GM21528 (cell line): Measurements from ENCODE around the gene AMPD3.

Experiments used
- ATAC-seq: cut with Tn5 transposase; IDR thresholded peaks from one replicate; pipeline ENCODE4 v1.9.1; 2021; ENCODE audit warnings: mild to moderate bottlenecking, moderate library complexity; ENCODE audit not compliant: unreplicated experiment, low FRiP score

Gene AMPD3

DNA sequence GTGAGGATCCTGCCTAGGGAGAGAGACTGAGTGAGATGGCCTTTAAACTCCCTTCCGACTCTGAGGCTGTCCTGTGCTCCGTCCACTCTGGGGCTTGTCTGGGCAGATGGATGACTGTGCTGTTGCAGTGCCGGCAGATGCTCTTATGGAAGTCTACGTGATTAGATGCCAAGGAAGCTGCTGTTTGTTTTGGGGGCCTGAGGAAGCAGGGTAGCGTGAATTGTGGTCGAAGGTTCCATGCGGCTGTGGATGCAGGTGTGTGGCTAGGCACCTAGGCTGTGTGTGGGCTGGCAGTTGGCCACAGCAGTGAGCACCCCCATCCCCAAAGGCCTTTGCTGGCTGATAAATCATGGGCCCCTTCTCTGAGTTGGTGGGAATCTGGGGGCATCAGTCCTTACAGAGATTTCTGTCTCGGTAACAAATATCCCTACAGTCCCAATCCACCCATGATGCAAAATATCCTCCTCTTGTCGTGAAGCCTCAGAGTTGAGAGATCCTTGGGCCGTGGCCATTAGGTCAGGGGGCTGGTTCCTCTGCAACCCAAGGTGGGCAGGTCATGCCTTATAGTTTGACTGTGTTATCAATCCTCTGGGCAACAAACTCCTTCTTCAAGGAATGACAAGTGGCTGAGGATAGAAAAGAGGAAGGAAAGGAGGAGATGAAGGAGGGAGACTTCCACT is 31.2 kb downstream of the AMPD3 start:
- ATAC-seq = no peak

DNA sequence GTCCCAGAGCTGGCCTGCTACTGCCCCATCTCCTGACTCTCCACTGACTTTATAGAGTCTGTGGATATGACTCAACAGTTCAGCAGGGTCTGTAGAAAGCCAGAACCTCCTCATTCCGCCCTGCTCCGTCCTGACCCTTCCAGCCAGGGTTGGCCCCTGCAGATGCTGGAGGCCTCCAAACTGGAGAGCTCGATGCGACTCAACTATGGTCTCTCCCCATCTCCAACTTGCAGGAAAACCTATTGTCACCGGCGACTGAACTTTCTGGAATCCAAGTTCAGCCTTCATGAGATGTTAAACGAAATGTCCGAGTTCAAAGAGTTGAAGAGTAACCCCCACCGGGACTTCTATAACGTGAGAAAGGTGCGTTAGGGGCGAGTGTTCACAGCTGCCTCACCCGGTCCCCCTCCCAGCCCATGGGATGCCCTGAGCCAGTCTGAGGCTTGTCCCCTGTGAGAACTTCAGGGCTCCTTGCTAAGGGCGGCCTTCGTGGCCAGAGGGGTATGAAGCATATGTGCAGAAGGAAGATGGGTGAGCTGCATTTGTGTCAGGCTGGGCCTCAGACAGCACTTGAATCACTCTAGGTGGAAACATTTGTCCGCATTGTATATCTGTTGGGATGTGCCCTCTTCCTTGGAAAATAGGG is 32.1 kb downstream of the AMPD3 start:
- no peak for ATAC-seq

DNA sequence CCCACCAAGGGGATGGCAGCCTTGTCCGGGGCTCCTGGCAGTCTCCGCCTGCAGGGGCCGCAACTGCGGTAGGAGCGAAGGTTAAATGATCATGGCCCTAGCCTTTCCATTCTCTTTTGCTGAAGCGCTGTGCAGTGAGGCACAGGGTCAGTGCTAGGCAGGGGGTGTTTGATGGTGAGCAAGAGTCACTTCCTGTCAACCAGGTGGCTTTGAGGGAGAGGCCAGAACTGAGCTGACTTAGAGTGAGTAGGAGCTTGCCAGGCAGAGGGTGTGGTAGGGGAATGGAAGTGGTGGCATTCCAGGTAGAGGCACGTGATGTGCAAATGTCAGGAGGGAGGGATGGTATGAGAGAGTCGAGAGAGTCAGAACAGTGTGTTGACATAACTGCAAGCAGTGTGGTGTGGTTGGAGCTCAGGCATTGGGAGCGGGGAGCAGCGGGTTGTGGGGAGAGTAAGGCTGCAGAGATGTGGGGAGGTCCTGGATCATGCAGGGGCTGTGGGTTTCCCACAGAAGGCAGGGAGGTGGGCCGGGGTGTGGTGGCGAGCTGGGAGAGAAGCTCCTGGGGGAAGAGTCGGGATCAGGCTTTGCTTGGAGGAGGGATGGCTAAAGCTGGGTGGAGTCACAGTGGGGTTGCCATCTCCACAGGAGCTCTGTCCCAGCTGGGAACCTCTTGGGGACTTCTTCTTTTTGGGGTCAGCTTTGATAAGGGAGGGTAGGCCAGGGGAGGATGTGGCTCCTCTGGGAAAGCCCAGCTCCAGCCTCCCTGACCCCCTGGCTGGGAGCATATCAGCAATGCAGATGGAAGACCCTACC is 33.3 kb downstream of the AMPD3 start:
- no peak for ATAC-seq

DNA sequence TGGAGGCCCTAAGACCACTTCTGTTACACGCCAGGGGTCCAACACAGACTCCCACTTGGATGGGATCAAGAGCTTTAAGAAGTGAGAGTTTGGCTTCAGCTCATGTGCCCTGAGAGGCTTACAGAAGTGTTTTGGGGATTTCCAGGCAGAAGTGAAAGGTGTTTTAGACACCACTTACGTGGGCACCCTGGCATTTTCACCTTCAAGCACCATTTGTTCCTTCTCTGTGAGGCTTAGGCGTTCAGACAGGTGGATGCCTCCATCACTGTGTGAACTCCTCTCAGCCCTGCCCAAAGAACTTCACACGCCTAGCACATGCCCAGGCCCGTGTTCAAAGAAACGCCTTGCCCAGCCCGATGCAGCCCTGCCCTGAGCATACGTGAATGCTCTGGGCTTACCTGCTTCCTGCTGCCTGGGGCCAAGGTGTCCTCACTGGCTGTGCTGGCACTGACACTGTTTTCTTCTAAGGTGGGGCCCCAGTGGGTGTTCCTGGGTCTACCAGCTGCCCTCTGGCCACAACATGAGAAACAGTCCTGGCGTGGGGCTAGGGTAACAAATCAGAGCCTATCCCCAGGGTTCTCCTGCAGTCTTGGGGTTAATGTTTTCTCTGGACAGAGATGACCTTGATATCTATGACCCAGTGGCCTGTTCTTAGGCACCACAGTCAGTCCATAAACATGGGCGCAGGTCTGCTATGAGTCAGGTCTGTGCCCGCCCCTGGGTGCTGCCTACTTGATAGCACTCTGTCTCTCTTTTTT is 34.0 kb downstream of the AMPD3 start:
- no peak for ATAC-seq

DNA sequence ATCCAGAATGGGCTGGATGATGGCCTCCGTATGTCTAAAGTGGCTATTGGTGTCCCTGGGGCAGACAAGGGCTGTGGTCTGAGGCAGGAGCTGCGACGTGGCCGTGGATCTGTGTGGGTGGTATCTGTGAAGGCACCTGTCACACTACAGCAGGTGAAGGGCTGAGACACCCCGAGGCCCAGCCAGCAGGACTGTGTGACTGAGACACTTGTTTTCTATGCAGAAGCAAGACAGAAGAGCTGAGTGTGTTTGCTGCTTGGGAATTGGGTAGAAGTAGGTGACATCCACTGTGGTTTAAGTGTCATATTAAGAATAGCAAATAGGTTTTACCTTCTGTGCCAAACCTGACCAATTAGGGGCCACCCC is 35.0 kb downstream of the AMPD3 start:
- ATAC-seq = no peak

DNA sequence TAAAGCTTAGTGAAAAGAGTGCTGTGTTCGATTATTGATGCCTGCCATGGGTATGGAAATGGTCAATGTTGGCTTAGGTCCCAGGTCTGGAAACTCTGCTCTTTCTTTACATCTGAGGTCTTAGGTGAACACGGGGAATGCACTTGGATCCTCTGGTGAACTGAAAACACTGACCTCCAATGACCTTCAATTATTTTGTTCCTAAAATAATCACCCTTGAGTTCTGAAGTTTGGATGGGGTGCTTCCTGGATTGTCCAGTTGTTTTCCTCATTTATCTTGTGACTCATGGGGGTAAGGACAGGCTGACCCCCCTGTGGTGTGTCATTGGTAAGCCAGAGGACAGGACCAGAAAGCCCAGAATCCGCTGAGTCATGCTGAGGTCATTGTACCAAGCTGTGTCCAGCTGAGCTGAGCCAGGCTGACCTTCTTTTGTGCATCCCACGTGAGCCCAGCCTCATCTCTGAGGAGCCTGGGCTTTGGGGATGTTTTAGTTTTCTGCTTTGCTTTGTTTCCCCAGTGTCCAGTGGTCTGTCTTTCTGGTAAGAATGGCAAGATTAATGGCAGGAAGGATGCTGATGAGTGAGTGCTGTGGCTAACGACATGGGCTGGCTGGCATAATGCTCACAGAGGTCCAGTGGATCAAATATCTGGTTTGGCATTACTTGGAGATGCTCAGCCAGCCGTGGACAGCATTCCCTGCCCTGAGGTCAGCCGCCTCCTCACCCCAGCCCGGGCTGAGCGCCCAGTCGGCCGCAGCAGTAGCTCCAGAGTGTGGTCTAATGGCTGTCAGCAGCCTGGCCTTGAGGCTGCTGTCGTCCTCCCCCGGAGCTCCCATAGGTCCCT is 35.6 kb downstream of the AMPD3 start:
- ATAC-seq = no peak

DNA sequence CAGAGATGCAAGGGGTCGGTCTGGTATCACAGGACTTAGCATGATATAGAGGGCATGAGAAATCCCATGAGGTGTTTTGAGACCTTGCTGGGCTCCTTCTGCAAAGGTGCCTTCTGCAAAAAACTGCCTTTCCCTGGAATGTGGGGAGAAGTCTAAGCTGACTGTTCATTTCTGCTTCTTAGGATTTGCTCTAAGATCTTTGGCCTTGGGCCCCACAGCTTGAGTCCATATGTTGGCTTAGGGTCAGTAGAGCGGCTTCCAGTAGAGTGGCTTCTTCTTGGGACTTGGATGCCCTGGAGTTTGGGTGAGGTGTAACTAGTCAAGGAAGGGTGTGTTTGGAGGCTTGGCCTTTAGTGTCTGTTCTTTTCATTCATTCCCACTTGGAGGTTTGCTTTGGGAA is 37.0 kb downstream of the AMPD3 start:
- no peak for ATAC-seq

DNA sequence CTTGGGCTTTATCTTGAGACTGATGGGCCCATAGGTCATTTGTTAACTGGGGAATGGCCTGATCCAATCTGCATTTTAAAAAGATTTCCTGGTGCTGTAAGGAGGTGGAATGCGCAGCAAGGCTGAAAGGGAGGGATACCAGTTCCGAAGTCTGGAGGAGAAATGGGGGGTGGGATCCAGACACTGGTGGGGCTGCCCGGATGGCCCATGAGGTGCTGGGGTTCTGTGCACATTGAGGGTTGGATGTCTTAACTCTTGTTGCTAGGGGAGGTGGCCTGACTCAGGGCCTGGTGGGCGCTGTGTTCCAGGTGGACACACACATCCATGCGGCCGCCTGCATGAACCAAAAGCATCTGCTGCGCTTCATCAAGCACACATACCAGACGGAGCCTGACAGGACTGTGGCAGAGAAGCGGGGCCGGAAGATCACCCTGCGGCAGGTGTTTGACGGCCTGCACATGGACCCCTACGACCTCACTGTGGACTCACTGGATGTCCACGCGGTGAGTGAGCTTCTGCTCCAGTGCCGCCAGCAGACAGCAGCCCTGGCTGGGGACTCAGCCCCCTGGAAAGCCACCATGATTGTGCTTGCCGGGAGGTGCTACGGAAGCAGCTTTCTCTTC is 38.1 kb downstream of the AMPD3 start:
- ATAC-seq = no peak

DNA sequence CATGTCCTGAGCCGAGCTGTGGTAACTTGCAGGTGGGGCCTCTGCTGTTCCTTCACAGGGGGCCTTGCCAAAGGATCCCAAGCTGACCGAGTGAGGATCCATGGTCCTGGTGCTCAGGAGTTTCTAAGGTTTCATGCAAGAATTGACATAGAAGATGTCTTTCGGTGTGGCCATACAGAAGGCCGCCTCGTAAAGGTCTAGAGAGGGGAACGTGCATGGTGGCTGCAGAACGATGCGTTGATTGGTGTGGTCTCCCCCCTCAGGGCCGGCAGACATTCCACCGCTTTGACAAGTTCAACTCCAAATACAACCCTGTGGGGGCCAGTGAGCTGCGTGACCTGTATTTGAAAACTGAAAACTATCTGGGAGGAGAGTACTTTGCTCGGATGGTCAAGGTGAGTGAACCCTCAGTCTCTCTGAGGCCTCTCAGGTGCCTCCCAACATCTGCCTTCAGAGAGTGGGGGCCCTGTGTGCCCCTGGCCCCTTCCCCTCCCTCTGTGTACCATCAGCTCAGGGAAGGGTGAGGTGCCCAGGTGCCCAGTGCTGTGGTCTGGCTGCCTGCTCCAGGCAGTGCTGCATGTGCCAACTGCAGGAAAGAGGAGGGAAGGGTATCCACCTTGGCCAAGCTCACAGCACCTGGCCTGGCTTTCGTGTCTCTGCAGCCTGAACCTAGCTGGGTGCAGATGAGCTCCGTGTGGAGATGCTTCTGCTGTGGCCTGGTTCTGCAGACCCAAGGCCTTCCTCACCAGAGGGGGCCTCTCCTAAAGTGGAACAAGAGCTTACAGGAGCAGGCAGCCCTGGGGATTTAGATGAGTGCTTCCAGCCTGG is 39.8 kb downstream of the AMPD3 start:
- ATAC-seq = no peak

DNA sequence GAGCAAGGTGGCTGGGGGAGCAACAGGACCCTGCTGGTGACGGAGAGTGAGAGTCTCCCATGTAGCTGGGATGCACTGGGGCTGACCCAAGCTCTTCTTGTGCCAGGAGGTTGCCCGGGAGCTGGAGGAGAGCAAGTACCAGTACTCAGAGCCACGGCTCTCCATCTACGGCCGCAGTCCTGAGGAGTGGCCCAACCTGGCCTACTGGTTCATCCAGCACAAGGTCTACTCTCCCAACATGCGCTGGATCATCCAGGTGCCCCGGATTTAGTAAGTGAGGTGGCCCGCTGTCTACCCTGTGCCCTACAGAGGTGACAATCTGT is 40.4 kb downstream of the AMPD3 start:
- no peak for ATAC-seq

DNA sequence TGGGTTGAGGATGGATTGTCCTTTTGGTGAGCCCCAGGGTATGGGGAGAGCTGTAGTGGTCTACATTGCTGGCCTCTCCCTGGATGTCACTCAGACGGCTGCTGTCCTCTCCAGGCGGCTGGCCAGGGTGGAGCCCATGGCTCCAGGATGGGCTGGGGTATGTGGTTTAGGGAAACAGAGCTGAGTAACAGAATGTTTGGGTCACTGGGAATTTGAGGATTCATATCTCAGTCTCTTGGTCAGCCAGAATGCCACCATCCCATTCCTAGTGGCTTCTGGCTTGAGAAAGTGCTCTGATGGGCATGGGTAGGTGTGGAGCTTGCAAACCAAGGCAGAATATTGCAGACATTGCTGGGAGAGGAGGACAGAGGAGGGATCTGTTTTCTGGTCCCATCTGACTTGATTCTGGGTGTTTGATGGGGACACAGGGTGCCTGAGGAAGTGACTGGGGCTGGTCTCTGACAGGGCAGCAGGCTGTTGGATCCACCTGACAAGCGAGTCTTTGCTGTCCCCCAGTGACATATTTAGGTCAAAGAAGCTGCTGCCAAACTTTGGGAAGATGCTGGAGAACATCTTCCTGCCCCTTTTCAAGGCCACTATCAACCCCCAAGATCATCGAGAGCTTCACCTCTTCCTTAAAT is 41.4 kb downstream of the AMPD3 start:
- ATAC-seq = no peak

DNA sequence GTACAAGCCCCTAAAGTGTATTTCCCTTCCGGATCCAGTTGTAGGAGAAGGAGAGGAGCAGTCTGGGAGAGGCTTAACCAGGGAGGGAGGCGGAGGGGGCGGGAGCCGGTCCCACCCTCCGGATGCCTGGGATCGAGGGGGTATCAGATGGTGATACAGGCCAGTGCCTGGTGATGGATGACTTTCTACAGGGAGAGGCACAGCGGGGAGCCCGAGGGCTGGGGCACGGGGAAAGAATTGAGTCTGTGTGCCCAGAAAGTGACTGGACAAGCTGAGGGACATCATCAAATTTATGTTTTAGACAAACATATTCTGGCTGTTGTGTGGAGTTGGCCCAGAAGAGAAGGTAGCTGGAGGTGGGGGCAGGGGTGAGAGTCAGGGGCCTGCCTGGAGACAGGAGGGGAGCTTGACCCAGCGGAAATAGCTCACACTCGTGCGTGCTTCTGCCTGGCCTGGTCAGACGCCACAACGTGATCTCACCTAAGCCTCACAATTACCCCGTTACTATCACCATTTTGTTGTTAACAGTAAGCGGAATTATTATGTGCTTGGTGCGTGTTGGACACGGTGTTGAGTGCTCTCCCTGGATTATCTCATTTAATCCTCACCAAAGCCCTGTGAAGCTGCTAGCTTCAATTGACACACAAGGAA is 42.4 kb downstream of the AMPD3 start:
- no peak for ATAC-seq

DNA sequence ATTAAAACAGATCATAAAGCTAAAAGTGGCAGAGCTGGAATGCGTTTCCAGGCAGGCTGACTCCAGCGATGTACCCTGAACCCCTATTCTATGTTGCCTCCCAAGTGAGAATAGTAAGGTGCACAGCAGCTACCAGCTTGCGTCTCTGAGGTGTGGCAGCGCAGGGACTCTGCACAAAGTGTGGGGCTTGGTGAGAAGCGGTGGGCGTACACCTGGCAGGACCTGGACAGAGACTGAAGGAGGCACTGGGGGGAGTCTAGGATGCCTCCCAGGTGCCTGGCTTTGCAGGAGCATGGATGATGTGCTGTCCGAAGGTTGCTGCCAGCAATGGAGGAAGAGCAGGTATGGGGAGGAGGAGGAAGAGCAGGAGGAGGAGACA is 42.9 kb downstream of the AMPD3 start:
- no peak for ATAC-seq

DNA sequence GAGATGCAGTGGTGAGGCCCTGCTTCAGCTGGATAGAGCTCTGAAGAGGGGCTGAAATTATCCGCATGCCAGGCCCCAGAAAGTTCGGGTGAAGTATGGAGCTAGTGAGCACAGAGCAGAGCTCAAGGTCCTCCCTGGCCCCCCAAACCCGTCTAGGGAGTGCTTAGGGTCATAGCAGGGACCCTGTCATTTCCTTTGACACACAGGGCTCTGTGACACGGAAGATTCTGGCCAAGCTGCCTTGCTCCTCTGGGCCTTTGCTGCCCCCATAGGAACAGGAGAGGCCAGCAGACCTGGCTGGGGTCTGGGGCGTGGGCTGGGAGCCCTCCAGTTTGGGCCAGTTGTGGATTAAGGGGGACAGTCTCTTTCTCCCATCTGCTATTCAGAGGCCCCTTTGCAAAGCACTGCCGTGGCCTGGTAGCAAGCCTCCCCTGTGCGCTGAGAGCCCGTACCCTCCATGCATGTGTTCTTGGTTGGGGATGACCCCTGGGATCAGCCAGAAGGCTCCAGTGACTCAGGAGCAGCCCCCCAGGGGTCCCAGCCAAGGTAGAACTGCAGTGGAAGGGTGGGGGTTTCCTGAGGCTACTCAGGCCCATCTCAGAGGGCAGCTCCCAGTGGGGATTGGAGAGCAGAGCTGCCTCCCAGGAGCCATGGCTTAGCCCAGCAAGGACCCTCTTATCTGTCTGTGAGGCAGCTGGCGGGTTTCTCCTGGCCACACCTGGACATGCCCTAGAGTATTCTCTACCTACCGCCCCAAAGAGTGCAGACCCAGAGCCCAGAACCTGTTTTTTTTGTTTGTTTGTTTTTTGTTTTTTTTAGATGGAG is 43.6 kb downstream of the AMPD3 start:
- no peak for ATAC-seq

DNA sequence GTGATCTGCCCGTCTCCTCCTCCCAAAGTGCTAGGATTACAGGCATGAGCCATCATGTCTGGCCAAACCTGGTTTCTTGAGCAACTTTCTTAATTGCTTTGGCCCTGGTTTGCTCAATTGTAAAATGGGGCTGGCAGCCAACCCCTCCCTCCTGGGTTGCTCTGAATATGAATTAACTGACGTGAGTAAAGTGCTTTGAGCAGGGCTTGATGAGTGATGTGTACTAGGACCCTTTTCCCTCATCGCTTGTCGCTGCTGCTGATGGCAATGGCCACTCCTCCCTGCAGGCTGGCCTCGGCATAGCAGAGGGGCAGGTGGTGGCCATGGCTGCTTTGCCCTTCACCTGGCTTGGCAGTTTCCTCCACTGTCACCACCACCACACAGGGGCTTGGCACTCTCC is 44.4 kb downstream of the AMPD3 start:
- ATAC-seq = no peak

DNA sequence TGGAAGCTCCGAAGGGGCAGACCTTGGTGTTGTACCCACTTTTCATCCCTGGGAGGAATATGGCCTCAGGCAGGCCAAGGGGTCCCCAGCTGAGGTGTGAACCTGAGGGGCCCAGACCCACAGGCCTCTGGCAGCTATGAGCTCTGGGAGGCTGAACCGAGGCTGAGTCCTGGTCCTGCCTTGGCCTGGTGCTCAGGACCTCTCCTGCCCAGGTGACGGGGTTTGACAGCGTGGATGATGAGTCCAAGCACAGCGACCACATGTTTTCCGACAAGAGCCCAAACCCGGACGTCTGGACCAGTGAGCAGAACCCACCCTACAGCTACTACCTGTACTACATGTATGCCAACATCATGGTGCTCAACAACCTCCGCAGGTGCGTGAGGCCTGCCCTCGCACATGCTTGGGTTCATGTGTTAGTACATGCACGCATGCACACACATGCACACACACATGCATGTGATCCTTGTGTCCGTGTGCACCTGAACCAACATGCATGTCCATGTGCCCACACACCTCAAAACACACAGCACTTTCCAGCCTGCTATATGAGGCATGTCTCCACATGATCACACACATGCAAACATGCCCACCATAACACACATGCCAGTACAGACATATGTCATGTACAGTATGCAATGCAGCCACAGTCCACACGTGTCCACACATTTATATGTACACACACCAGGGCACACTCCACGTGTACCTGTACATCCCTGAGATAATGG is 45.0 kb downstream of the AMPD3 start:
- no peak for ATAC-seq
